H1 (cell line): ENCODE results near the gene LPP. TPM values are rescaled to one million over a fixed set of nuclear protein-coding genes. Genes with fewer than 3 reads are reported as not detected.

Source experiments
- CBX8 ChIP-seq: fragments of 300-800, 300-1000 bp; sonication (generic); IDR thresholded peaks from 2 replicates; pipeline ENCODE4 v1.7.1; 2016; ENCODE audit warnings: low read depth, low read length, borderline replicate concordance
- EGR1 ChIP-seq: IDR thresholded peaks from 2 replicates; pipeline ENCODE4 v1.6.1; 2011; ENCODE audit warnings: low read depth, low read length, borderline replicate concordance
- RNF2 ChIP-seq: fragments of 200-900, 300-1000 bp; sonication (generic); IDR thresholded peaks from 2 replicates; pipeline ENCODE4 v1.7.1; 2016; ENCODE audit warnings: borderline replicate concordance, low read depth, mild to moderate bottlenecking, antibody characterized with exemption, low read length; ENCODE audit not compliant: poor library complexity, severe bottlenecking; ENCODE audit errors: missing control alignments
- RXRA ChIP-seq: IDR thresholded peaks from 2 replicates; pipeline ENCODE4 v1.6.1; 2011; ENCODE audit warnings: low read depth, mild to moderate bottlenecking, low read length, moderate library complexity; ENCODE audit not compliant: insufficient read depth
- SIRT6 ChIP-seq: IDR thresholded peaks from one replicate; pipeline ENCODE4 v1.7.1; 2012; ENCODE audit warnings: low read length, inconsistent platforms
- TEAD4 ChIP-seq: IDR thresholded peaks from 2 replicates; pipeline ENCODE4 v1.6.1; 2012; ENCODE audit warnings: low read depth, low read length, inconsistent platforms, mixed read lengths
- polyA plus RNA-seq, 7 experiments: library from polyadenylated mRNA; depleted of rRNA in 3 of 7; stranded (reverse) in 5 of 7; unstranded in 2 of 7; fragments of >200 nt in 5 of 7; fragments of 200-250 nt in 2 of 7; gene quantifications; 1 replicate in 5 of 7; 2 replicates in 1 of 7; 4 replicates in 1 of 7; pipeline versions ENCODE4 v1.2.1 to v1.2.3, GENCODE V29; 2011 to 2013; ENCODE audit warnings: missing spikeins in 2 of 7, mixed read lengths in 2 of 7
- total RNA-seq: library from RNA; stranded (reverse); fragmentation: NEBNext Ultra II Directional; extraction: Animal tissue kit (Norgen Biotek cat#: 25700); gene quantifications from 2 replicates; pipeline ENCODE4 v1.2.1, GENCODE V29; 2021
- TF ChIP-seq, protein P1 (sequence below): fragments of 300-600 bp; sonication (generic); IDR thresholded peaks from 2 replicates; pipeline ENCODE4 v1.7.1; 2012; ENCODE audit warnings: low read length, moderate library complexity, mild to moderate bottlenecking, inconsistent platforms; ENCODE audit not compliant: insufficient replicate concordance

Gene LPP
- total and polyA plus RNA-seq, 2 of the 8 experiments (the other 6 are each of a cell fraction or from before 2014, with no cell fraction given), result 10.0 to 53.3 TPM

DNA sequence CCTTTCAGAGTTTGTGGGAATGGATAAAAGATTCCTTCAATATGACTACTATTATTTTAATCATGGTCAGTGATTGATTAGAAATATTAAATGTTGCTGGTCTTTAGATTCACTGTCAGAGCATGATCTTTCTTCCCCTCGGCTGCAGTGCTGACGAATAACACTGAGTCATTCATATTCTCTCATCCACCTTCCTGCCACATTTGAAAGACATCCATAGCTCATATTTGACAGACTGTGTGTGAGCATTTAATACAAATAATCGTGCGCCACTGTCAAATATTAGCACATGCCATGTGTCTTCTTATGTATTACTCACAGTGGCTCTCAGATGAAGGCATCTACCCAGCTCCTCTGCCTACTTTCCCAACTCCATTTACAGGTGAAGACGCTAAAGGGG is 541.3 kb downstream of the LPP start (continued):
- TF ChIP-seq, protein P1, sequence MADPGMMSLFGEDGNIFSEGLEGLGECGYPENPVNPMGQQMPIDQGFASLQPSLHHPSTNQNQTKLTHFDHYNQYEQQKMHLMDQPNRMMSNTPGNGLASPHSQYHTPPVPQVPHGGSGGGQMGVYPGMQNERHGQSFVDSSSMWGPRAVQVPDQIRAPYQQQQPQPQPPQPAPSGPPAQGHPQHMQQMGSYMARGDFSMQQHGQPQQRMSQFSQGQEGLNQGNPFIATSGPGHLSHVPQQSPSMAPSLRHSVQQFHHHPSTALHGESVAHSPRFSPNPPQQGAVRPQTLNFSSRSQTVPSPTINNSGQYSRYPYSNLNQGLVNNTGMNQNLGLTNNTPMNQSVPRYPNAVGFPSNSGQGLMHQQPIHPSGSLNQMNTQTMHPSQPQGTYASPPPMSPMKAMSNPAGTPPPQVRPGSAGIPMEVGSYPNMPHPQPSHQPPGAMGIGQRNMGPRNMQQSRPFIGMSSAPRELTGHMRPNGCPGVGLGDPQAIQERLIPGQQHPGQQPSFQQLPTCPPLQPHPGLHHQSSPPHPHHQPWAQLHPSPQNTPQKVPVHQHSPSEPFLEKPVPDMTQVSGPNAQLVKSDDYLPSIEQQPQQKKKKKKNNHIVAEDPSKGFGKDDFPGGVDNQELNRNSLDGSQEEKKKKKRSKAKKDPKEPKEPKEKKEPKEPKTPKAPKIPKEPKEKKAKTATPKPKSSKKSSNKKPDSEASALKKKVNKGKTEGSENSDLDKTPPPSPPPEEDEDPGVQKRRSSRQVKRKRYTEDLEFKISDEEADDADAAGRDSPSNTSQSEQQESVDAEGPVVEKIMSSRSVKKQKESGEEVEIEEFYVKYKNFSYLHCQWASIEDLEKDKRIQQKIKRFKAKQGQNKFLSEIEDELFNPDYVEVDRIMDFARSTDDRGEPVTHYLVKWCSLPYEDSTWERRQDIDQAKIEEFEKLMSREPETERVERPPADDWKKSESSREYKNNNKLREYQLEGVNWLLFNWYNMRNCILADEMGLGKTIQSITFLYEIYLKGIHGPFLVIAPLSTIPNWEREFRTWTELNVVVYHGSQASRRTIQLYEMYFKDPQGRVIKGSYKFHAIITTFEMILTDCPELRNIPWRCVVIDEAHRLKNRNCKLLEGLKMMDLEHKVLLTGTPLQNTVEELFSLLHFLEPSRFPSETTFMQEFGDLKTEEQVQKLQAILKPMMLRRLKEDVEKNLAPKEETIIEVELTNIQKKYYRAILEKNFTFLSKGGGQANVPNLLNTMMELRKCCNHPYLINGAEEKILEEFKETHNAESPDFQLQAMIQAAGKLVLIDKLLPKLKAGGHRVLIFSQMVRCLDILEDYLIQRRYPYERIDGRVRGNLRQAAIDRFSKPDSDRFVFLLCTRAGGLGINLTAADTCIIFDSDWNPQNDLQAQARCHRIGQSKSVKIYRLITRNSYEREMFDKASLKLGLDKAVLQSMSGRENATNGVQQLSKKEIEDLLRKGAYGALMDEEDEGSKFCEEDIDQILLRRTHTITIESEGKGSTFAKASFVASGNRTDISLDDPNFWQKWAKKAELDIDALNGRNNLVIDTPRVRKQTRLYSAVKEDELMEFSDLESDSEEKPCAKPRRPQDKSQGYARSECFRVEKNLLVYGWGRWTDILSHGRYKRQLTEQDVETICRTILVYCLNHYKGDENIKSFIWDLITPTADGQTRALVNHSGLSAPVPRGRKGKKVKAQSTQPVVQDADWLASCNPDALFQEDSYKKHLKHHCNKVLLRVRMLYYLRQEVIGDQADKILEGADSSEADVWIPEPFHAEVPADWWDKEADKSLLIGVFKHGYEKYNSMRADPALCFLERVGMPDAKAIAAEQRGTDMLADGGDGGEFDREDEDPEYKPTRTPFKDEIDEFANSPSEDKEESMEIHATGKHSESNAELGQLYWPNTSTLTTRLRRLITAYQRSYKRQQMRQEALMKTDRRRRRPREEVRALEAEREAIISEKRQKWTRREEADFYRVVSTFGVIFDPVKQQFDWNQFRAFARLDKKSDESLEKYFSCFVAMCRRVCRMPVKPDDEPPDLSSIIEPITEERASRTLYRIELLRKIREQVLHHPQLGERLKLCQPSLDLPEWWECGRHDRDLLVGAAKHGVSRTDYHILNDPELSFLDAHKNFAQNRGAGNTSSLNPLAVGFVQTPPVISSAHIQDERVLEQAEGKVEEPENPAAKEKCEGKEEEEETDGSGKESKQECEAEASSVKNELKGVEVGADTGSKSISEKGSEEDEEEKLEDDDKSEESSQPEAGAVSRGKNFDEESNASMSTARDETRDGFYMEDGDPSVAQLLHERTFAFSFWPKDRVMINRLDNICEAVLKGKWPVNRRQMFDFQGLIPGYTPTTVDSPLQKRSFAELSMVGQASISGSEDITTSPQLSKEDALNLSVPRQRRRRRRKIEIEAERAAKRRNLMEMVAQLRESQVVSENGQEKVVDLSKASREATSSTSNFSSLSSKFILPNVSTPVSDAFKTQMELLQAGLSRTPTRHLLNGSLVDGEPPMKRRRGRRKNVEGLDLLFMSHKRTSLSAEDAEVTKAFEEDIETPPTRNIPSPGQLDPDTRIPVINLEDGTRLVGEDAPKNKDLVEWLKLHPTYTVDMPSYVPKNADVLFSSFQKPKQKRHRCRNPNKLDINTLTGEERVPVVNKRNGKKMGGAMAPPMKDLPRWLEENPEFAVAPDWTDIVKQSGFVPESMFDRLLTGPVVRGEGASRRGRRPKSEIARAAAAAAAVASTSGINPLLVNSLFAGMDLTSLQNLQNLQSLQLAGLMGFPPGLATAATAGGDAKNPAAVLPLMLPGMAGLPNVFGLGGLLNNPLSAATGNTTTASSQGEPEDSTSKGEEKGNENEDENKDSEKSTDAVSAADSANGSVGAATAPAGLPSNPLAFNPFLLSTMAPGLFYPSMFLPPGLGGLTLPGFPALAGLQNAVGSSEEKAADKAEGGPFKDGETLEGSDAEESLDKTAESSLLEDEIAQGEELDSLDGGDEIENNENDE, result no peak
- no peak for TF ChIP-seq SIRT6
- no peak for TF ChIP-seq RNF2
- TF ChIP-seq TEAD4, result no peak
- no peak for TF ChIP-seq RXRA
- TF ChIP-seq EGR1, result no peak
- TF ChIP-seq CBX8, result no peak
